NCI-H748 (cell line): ENCODE measurements around the gene CD9.
A peak's percentile ranks its signal among the peaks of the same experiment; 100 is the strongest.

ENCODE experiments used
- DNase-seq: peaks from one replicate; lab custom pipeline; 2025; ENCODE audit not compliant: unreplicated experiment; lab: John Stamatoyannopoulos, UW

The CD9 gene

DNA sequence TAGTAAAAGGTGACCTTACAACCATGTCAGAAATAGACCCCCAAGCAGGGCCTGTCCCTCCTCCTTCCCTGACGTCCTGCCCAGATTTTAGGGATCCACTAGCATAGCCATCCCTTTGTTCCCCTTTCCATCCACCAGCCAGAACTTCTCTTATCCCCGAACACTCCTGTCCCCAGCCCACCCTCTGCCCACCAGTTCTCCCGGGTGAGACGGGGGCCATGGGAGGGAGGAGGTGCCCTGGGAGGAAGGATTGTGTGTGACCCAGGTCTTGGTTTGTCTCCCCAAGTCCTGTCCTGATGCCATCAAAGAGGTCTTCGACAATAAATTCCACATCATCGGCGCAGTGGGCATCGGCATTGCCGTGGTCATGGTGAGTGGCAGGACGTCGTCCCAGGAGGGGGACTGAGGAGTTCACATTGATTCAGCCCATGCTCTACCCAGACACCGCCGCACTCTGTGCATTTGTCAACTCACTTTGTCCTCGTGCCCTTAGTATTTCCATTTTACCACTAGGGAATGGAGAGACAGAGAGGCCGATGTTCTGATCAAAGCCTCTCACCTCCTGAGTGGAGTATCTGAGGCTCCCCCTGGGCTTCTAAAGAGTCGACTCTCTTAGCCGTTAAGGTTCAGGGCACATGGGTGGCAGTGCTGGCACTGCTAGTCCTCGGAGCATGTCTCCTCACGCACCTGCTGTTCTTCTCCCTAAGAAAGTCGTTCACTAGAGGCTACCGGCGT lies 35.9 kb downstream of the CD9 start:
- no peak for DNase-seq

DNA sequence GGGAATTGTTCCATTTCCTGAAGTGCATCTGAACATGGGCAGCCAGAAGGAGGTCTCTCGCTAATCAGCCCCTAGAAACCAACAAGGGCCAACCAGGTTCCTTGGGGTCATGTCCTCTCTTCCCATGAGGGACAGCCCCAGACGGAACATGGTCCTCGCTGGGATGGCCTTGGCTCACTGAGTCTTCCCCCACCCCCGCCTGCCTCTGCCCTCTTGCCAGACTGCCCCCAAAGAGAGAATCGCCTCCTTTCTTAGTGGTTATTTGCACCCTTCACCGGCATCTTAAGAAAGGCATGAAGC lies 36.4 kb downstream of the CD9 start:
- no peak for DNase-seq

DNA sequence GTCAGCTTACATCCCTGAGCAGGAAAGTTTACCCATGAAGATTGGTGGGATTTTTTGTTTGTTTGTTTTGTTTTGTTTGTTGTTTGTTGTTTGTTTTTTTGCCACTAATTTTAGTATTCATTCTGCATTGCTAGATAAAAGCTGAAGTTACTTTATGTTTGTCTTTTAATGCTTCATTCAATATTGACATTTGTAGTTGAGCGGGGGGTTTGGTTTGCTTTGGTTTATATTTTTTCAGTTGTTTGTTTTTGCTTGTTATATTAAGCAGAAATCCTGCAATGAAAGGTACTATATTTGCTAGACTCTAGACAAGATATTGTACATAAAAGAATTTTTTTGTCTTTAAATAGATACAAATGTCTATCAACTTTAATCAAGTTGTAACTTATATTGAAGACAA lies 37.6 kb downstream of the CD9 start:
- no peak for DNase-seq

DNA sequence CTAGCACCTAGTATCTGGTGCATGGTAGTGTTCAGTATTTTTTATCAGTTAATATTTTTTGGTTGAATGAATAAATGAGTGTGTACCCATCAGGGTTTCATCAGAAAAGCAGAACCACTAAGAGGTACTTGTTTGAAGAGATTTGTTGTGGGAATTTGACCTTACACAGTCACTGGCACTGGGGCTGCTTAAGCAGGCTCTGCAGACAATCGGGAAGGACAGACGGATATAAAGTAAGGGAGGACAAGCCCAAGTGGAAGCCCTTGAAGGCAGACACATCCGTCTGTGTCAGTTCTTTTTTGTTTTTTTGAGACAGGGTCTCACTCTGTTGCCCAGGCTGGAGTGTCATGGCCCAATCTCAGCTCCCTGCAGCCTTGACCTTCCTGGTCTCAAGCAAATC lies 38.7 kb downstream of the CD9 start:
- no peak for DNase-seq

DNA sequence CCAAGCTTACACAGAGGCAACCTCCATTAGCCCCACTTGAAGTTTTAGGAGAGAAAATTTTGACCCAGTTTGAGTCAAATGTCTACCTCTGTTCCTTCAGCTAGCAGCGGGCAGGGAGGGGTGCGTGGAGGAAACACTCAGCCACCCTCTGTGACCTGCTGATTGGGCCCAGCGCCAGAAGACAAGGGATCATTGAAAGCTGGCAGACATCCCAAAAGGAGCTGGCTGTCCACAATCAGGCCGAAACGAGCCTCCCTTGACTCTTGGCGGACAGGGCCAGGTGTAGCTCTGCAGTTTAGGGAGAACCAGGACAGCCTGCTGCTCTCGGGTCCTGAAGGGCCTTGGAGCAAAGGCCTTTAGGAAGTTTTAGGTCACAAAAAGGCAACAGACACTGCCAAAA lies 41.3 kb downstream of the CD9 start:
- no peak for DNase-seq

DNA sequence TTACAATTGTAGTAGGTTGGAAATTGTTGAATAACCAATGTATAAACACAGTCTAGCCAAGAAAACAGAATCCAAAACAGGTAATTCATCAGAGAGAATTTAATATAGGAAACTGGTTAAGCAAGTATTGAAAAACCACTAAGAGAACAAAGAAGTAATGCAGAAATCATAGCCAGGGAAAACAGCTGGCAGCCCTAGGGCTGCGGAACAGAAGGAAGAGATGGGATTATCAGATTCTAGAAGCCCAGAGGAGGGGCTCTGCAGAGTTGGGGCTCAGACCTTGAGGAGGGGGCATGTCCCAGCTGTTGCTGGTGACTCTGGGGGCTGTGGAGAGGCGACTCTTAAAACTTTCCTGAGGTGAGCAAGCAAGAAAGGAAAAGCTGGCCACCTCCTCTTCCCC lies 49.4 kb downstream of the CD9 start:
- no peak for DNase-seq

DNA sequence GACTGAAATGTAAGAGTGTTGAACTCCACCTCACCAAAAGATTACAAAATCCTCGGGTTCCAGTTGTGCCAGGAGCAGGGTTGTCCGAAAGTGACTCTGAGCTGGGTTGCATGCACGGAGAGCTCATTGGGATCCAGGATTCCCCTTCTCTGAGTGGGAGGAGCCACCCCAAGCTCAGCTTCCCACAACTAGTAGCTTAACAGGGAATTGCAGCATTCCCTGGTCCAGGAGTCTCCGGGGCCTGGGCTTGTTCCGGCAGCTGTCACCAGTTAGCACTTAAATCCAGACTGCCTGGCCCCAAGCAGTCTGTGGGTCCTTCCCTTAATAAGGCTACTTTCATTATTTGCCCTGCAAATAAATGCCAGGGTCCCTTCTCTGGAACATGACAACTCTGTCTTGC lies 50.1 kb downstream of the CD9 start:
- no peak for DNase-seq

DNA sequence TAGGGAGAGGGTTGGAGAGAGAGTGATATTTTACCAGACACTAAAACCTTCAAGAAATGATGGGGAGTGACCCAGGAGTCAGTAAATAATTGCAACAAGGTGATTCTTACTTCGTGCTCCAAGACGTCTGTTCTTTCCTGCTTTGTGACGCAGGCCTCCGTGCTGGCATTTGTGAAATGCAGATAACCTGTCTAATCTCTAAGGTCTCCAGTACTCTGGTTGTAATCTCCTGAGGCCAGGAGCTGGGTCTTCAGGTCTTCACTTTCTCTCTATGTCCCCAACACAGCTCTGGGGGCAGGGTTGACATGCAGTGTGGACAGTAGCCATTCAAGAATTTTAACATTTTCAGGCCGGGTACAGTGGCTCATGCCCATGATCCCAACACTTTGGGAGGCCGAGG lies 53.1 kb downstream of the CD9 start:
- no peak for DNase-seq

DNA sequence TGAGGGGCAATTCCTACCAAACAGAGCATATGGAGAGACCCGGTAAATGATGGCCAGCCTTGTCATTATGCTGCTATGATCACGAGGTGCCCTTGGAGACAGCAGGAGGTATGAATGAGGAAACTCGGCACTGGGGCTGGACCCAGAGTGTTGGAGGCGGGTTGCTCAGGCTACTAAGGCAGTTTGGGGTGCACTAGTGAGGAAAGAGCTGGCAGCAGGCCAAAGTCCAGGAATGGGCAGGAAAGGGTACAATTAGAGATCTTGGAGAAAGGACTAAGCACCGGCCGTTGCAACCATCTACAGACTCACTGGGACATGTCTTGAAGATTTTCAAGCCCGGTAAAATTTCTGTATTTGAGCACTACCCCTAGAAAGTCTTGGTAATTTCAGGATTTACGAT lies 54.3 kb downstream of the CD9 start:
- no peak for DNase-seq

DNA sequence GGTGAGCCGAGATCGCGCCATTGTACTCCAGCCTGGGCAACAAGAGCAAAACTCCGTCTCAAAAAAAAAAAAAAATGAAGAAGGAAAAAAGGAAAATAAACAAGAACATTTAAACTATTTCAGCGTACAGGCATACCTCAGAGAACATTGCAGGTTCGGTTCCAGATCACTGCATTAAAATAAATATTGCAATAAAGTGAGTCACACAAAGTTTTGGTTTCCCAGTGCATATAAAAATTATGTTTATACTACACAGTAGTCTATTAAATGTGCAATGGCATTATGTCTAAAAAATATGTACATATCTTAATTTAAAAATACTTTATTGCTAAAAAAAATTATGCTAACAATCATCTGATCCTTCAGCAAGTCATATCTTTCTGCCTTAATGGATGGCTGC lies 56.8 kb downstream of the CD9 start:
- no peak for DNase-seq

DNA sequence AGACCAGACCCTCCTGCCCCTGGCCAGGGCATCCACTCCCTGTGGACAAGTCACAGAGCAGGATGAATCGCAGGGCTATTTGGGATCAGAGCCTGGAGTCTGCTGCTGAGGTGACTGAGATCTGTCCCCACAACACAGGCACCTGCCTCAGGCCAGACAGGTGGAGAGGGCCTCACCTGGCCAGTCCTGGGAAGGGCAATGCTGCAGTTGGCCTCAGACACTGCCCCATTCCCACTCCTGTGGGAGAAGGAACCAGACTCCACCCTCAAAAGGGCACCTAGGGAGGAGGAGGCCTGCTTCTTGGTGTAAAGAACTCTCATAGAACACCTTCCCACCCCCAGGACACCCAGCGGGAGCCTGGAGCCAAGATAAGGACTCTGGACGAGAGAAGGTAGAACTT lies 62.0 kb downstream of the CD9 start:
- DNase-seq: no peak

DNA sequence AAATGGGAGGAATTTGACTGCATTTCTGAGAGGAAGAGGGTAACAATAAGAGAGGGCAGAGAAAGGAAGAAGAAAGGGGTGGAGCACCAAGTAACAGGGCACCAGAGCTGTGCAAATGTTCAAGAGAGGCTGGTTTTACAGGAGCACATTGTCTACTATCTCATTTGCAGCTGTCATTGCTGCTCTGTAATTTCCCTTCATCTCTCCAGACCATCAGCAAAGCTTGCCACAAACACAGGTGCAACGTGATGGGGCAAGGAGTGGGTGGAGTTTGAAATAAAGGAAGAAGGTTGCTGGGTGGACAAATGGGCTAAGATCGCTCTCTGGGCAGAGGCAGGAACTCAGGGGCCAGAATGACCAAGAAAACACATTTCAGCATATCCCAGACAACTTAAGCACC lies 62.4 kb downstream of the CD9 start:
- DNase-seq: no peak

DNA sequence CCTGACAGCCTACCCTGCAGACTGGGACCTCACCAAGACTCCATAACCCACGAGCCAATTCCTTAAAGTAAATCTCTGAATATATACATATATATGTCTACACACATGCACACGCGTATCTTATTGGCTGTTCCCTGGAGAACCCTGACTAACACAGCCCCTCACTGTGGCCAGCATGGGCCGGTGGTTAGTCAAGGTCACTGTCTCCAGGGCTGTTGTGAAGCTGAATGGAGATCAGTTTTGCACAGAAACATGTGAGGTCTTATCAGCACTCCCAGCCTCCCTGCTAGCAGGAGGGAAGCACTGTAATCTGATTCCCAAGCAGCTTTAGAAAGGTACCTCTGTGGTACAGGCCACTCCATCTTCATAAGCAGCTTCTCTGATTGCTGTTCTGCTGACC lies 63.7 kb downstream of the CD9 start:
- DNase-seq: no peak

DNA sequence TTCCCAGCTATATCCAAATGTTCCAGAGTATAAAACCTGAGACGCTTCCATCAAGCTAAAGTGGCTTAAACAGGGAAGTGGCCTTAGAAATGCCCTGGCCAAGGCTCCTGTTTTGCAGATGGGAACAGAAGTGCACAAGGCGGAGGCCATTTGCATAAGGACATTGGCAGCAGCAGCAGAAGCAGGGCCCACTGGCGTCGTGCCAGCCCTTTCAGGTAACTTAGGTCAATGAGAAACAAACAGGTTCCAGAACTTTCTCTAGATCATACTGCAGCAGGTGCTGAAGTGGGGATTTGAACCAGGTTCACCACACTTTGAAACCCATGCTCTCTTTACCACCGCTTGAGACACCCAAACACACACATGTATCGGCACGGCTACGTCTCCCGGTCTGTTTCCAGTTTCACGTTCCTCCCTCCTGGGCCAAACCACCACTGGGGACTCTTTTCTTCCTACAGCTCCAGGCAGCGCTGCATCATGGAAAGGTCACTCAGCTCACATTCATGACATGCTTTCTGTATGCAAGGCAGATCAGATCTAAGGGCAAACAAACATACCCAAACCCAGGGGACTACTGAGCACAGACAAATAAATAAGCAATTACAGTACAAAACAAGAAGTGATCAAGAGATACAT lies 64.3 kb downstream of the CD9 start:
- DNase-seq: no peak

DNA sequence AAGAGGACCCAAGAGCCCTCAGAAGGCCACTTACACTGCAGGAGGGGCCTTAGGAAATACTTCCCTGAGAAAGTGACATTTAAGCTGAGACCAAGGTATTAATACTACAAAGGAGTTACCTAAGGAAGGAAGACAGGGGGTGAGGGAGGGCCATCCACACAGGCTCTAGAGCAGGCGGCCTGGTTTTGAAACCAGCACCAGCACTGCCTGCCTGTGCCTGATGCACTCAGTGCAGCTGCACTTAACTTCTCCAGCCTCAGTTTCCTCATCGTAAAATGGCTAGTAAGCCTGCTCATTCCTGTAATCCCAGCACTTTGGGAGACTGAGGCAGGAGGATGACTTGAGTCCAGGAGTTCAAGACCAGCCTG lies 64.8 kb downstream of the CD9 start:
- no peak for DNase-seq

DNA sequence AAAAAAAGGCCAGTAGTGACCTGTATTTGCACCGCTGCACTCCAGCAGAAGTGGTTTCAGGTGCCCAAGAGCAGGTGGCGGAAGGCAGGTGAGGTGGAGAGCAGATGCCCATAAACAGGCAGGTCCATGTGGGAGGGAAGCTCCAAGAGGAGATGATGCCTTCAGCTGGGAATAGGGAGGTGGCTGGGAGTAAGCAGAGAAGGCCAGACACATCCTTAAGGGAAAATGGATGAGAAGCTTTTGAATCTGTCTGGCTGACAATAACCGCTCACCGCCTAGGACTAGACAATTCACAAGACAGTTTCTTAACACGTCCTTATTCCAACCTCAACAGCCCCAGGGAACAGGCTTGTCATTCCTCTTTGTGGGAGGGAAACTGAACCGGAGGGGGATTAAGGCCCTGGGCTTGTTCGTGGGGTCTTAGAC lies 66.4 kb downstream of the CD9 start:
- peak; percentile 54 for DNase-seq

DNA sequence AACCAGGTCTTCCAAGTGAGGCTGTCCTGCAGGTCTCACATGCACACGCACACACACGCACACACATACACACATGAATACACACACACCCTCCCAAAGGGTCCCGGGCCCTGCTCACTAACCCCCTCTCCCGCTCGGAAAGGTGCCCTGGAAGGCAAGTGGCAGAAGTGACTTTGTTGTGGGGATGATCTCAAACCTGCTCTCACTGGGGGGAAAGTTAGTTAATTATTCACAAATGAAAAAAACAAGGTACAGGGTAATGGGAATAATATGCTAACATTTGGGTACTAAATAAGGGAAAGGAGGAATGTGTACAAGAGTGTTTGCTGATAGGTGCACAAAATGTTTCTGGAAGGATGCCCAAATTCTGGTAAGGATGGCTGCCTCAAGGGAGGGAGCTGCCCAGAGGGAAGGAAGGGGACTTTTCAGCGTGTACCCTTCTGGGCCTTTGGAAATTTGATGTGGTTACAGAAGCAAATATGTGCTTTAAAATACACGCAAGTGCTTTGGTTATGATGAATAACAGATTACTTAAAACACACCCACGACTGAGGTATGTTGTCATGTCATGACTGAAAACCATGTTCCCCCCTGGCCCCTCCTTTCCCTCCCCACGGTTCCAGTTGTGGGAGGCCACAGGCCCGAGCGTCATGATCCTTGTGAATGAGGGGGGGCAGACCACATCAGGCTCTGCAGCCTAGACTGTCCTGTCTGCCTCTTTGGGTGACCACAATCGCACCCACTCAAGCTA lies 66.9 kb downstream of the CD9 start:
- DNase-seq: no peak

DNA sequence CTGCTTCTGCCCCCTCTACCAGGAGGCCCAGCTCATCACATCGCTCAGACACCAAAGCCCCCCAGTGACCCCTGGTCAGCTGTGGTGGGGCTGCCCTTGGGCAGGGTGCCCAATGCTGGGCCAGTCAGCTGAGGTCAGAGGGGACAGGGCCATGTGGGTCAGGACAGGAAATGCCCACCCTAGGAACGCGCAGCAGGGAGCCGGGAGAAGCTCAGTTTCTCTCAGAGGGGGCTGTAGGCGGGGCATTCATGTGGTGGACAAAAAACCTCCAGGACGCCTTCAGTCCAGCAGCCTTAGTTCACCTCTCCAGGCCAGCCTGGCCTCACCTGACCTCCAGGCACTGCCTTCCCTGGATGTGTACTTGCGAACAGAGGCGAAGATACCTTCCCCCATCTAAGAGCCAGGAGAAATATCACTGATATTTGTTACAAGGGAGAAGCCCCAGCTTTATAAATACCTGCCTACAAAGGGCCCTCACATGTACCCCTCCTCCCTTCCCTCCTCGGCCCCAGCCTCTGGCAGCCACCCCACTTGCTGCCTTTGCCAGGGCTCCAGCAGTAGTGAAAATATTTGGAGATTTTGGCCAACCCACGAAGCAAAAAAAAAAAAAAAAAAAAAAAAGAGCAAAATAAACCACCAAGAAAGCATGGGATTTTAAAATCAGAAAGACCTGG lies 68.4 kb downstream of the CD9 start:
- no peak for DNase-seq

DNA sequence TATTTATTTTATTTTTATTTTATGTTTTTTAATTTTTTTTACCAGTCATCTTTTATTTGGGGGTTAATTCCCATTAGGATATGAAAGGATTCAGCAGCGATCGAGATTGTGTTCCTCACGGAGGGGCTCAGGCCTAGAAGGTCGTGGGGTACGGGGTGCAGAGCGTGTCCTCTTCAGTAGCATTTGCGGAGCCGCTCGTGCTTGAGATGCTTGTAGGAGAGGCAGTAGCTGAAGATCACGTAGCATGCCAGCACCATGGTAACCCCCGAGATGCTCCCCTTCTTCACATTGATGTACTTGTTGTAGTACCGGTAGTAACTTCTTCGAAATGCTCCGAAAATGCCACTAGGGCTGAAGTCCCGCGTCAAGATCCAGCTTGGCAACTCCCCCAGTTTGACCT lies 69.8 kb downstream of the CD9 start:
- no peak for DNase-seq

DNA sequence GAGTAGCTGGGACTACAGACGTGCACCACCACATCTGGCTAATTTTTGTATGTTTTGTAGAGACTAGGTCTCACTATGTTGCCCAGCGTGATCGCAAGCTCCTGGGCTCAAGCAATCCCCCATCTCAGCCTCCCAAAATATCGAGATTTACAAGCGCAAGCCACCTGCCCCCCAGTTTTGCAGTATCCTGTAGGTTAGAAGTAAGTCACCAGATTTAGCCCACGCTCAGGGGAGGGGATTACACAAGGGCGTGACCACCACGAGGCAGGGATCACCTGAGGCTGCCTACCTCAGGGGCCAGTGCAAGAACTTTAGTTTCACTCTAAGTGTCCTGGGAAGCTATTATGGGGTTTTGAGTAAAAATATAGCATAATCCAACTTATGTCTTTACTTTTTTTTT lies 71.1 kb downstream of the CD9 start:
- DNase-seq: no peak

DNA sequence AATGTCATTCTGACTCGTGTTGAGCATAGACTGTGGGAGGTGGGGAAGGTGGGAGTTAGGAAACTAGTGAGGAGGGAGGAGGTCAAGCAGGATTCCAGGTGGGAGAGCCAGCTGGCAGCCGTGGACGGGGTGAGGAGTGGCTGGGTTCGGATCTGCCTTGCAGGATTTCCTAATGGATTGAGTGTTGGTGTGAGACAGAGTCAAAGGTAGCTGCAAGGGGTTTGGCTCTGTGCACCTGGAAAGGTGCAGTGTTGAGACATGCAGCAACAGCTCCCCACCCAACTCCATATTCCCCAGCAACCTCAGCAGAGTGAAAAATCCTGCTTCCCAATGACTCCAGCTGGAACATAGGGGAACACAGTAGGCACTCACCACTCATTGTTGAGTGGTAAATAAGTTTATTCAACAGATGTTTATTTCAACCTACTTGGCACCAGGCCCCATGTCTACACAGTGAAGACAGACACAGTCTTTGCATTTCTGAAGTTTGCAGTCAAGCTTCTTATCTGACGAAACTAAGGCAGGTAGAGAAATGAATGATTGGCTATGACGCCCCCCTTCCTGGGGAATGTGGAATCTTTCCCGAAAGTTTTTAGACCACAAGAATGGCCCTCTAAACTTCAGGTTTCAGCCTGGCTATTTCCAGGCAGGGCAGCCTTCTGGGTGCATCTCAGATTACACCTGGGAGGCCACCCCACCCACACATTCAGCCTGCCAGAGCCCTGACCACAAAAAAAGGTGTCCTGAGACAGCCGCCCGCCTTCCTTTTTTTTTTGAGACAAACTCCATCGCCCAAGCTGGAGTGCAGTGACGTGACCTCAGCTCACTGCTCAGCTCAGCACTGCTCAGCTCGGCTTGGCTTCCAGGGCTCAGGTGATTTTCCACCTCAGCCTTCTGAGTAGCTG lies 72.4 kb downstream of the CD9 start:
- no peak for DNase-seq
